HG03469 (cell line): ENCODE results near the gene LMNB1.
"Not testable (repeated sequence)": the region's sequence is repeated elsewhere in the genome, so short reads cannot be mapped to it uniquely, and the experiment has no call there.

Source experiments
- ATAC-seq: cut with Tn5 transposase; IDR thresholded peaks from one replicate; pipeline ENCODE4 v1.9.1; 2021; ENCODE audit warnings: mild to moderate bottlenecking, moderate library complexity, moderate number of reproducible peaks; ENCODE audit not compliant: unreplicated experiment

LMNB1 gene

DNA sequence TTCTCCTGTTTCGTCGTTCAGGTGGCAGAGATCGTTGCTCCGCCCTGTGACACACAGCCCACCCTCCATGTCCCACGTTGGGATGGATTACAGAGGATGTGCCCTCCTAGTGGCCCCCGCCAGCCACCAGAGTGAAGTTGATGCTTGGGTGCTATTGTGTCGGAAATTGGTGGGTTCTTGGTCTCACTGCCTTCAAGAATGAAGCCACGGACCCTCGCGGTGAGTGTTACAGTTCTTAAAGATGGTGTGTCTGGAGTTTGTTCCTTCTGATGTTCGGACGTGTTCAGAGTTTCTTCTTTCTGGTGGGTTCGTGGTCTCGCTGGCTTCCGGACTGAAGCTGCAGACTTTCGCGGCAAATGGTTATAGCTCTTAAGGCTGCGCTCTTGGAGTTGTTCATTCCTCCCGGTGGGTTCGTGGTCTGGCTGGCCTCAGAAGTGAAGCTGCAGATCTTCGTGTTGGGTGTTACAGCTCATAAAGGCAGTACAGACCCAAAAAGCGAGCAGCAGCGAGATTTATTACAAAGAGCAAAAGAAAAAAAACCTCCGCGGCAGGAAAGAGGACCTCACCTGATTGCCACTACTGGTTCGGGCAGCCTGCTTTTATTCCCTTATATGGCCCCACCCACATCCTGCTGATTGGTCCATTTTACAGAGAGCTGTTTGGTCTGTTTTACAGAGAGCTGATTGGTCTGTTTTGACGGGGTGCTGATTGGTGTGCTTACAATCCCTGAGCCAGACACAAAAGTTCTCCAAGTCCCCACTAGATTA, 76.8 kb downstream of the LMNB1 start:
- not testable (repeated sequence) for ATAC-seq

DNA sequence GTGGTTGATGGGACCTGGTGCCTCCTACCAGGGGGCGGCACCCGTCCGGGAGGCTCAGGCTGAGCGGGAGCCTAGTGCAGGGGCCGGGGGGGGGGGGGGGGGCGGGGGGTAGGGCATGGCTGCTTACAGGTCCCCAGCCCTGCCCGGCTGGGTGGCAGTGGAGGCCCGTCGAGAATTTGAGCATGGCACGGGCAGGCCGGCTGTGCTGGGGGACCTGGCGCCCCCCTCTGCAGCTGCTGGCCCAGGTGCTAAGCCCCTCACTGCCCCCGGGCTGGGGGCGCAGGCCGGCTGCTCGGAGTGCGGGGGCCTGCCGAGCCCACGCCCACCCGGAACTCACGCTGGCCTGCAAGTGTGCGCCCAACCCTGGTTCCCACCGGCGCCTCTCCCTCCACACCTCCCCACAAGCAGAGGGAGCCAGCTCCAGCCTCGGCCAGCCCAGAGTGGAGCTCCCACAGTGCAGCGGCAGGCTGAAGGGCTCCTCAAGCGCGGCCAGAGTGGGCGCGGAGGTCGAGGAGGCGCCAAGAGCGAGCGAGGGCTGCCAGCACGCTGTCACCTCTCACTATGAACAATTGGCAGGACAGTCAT, 77.7 kb downstream of the LMNB1 start:
- ATAC-seq, result no peak

DNA sequence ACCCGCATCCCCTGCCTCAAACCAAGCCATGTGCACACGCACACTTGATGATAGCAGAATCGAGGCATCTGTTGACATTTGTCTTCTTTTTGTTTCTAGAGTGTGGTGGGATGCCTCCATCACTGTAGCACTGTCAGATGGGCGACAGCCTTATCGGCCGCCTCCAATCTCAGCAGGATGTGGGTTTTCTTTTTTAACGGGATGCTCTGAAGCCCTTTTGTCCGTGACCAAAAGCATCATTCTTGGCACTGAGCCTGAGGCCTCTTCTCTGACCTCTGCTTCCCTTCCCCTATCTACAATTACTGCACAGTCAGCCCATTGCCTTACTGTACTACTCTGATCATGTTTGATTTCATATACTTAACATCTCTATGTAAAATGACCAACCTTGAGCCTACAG, 78.3 kb downstream of the LMNB1 start:
- no peak for ATAC-seq

DNA sequence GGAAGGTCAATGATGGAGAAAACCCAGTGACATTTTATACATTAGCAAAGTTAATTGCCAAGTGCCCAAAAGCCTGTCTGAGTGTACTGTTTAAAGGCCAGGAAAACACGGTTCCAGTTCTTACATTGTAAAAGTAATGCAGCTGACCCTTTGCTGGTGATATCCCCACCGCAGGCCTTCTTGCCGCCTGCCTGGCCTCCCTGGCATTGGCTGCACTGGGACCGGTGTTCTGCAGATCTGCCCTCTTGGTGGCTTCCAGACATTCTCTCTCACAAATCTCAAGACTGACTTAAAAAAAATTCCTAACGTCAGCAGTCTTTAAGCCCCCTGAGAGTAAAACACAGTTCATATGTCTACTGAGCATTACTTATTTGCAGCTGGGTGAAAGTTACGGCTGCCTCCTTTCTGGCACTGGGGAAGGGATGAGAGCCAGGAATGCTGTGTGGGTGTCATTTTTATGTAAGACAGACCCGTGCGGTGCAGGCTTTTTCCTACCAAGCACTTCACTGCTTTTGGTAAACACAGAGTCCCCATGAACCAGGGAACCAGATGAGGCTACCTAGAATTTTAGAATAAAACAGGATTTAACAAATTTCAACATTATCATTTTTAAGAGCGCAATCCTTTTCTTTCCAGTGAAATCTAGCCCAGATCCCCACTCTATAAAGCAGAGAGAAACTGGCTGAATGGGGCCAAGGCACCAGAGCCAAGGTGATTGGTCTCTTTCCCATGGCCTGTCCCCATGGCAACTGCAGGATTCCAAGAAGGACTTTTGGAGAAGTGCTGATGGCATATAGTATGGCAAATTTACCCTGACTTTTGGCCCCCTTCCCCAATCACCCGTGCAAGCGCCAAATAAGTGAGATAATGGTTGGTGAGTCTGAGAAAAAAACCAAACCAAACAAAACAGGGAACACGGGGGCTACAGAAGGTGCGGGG, 80.8 kb downstream of the LMNB1 start:
- no peak for ATAC-seq

DNA sequence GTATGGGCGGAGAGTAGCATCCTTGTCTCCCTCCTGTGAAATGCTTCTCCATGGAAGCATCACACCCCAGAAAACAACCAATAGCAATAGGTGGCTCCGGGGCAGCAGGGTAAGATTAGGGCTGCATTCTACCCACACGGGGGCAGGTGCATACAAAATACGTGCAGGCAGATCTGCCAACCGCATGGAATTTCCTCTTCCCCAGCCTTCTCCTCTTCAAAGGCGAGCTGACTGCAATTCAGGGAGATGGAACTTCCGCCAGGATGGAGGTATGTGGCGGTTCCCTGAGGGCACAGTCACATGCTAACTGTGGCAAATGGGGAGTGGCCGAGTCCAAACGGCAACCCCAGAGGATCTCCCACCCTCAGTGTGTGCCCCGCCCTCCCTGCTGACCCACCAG, 81.5 kb downstream of the LMNB1 start:
- no peak for ATAC-seq

DNA sequence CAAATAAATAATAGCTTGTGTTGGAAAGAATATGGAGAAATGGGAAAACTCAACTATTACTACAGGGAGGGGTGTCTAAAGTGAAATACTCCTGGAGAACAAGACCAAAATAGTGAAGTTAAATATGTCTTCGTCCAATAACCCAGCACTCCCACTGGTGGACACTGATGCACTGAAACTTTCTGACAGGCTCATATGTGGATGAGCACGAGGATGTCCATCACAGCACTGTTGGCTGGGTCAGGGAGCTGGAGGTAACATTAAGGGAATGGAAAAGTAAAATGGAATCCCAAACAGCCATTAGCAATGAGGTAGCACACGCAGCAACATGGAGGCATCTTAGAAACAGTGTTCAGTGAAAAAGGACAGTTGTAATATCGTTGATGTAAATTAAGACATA, 86.5 kb downstream of the LMNB1 start:
- ATAC-seq, result no peak

DNA sequence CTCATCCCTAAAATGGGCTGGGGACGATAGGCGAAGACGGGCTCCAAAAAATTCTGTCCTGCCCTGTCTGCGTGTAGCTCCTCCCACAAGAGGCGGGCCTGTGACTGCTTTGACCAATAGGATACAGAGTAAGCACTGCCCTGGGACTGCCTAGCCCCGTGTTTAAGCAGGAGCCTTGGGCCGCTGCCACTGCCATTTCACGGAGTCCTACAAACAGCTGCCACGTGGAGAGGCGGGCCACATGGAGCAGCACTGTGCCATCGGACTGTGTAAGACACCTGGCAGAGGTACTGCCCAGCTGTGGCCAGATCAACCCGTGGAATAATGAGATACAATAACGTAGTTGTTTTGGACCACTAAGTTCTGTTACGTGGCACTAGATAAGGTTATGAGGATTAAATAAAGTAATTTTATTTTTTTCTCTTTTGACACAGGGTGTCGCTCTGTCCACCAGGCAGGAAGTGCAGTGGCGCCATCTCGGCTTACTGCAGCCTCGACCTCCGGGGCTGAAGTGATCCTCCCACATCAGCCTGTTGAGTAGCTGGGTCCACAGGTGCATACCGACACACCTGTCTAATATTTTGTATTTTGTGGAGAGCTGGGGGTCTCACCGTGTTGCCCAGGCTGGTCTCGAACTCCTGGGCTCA, 87.2 kb downstream of the LMNB1 start:
- no peak for ATAC-seq

DNA sequence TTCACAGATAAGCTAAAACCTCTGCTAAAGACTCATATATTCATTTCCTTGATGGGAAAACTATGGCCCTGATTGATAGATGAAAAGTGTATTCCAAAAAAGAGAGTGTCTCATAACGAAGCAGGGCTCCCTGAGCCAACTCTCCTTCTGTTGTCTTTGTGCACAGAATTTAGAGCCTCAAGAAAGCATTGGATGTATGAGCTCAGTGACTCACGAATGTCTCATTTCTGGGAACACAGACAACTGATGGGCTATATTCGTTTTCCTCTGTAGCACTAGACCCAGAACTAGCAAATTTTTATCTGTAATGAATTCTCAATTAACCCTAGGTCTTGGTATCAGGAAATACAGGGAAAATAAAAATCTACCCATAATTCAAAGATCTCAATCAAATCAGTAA, 88.4 kb downstream of the LMNB1 start:
- ATAC-seq, result no peak

DNA sequence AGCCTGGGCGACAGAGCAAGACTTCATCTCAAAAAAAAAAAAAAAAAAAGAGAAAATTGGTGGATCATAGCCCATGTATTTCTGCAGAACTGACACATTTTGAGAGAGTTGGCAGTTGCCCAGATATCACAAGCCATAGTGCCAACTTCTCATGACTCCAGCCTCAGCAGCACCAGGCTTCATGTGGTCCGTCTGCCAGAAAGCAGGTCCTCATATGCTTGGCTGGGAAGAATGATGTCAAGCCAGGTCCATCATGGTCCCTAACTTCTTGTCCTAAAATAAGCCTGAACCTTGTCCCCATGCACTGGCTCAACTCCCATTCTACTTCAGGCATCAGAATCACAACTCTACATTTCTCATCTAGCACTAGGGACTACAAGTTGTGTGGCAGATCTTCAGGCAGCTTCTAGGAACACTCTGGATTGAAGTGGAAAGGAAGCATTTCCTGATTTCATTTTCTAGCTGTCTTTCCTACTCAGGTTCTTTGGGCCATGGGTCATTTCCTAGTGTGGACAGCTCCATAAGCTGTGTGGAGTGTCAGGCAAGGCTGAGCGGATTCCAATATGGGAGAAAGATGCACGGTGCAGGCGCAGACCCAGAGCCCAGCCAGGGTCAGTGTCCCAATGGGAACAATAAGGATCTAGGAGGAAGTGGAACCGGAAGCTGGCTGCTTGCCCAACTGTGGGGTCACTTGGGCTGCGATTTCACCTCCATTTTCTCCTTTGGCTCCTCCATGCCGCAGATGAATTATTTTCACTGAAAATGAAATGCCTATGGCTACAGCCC, 90.1 kb downstream of the LMNB1 start:
- no peak for ATAC-seq

DNA sequence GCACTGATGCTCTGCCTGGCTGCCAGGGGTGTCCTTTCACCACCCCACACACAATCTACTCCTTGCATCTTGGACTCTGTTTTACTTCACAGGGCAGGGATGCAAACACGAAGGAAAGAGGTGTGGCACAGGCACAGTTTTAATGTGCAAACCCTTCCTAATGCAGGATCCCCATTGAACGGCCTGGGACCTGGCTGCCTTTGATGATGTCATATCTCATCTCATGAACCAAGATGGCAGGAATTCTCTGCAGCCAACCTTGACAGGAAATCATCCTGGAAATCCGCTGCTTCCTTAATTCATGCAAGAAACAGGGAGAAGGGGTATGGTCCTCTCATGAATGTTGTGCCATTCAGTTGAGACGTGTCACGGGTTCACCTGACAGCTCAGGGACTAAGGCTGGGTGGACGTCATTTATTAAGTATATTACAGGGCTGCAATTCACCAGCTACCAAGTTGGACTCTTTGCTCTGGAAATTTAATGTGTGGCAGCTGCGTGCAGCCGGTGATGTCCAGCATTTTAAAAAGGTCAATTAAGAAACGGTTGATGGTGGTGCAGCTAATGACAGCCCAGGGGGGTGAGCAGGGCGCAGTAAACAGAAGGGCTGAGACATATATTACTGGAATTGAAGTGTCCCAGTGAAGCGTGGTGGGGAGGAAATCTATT, 91.5 kb downstream of the LMNB1 start:
- no peak for ATAC-seq

DNA sequence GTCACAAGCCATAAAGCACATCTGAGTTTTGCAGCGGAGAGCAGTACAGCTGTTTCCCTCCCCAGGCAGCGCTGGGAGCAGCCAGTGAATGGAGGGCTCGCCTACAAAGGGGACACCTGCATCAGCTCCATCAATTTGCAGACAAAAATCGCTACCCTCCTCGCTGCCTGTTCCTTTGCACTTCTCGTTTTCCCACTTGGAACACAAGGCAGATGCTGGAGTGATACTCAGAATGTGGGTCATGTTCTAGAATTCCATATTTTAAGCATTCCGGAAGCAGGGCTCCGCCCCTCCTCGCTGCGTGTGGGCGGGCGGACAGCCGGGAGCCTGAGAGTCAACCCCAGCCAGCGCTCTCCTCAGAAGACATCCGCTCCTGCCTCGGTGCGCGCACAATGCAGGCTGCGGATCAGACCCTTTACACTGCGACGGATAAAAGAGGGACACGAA, 92.1 kb downstream of the LMNB1 start:
- ATAC-seq, result no peak

DNA sequence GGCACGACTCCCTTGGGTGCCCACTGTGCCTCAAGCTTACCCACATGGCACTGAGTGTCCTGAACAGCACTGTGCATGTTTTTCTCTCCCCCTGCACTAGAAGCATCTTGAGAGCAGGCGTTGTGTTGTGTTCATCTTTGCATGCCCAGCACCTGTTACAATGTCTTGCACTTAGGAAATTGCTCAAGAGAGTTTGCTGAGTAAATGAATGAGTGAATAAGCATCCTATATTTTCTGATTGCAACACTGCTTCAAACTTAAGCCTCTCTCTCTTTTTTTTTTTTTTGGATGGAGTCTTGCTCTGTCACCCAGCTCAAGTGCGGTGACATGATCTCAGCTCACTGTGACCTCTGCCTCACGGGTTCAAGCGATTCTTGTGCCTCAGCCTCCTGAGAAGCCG, 94.5 kb downstream of the LMNB1 start:
- no peak for ATAC-seq

DNA sequence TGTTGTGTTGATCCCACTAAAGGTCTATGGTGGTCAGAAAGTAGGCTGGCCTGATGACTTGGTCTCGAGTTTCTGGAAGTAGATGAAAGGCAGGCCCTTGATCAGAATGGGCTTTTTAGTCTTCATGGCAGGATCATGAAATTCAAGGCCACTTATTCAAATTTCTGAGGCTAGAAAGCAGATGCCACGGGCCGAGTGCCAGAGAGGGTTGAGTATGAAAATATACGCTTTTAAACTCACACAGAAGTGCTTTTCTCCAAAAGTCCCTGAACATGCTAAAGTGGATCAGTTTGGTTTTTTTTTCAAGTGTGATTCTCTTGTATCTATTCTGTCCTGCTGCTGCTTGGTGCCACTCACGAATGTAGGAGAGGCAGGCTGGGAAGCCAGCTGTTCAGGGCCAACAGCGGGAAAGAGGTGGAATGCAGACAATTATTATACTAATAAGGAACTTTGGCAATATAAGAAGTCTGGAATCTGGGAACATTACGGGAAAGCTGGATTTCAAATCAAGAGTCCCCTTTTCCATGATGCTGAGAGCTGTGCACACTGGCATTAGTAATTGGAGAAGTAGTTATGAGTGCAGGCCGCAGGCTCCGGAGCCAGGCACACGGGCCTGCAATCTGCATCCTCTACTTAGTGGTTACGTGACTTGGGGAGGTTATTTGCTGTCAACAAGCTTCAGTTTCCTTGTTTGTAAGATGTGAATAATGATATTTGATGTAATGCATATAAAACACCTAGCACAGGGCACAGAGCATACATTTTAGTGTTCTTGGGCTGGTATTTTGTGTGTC, 95.8 kb downstream of the LMNB1 start:
- no peak for ATAC-seq

DNA sequence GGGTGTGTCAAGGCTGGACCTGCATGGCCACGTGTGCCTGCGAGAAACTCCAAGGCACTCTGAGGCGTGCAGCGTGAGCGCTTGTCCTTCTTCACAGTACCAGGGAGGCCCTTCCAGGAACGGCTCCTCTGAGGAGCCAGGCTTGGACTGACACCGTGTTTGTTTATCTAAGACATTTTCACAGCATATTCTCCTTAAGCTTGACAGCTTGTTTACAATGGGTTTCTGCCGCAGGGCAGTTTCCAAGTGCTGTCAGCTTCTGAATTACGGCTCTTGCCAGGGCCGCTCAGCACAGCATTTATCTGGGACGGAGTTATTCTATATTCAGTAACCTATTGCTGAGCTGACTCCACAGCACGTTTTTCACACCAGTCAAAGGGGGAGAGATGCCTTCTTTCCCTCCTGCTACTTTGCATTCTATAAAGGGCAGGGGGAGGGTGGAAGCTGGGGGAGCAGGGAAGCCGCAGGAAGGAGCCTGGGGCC, 98.4 kb downstream of the LMNB1 start:
- ATAC-seq, result no peak

DNA sequence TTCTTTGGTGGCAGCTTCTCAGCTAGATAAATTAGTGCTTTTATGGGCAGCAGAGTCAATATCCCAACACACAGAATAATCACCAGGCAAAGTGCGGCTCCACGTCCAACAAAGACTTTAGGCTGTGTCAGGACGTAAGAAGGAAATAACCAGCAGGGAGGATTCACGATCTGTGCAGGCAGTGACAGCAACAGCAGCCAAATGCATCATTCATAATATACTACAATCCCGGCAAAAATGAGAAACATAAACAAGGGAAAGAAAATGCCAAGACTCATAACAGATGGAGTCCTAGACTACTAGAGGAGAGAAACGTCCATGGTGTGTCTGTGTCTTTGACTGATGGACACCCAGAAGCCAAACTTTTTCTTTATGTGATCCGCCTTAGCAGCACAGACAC, 100.7 kb downstream of the LMNB1 start:
- no peak for ATAC-seq

DNA sequence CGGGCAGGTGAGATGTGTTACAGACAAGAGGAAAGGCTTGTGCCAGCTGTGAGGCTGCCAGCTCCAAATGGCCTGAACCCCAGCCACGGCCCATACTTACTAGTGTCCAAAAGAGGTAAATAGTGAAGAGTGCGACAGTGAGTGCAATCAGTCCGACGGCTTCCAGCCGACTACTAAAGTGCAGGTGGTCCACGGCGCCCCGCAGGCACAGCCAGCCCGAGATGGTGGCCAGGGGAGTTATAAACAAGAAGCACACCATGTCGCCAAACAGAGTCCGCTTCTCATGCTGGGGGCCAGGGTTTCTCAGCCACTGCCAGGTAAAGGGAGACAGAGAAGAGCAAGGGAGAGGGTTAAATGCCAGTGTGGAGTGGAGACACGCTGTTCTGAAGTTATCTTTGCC, 101.1 kb downstream of the LMNB1 start:
- ATAC-seq, result no peak

DNA sequence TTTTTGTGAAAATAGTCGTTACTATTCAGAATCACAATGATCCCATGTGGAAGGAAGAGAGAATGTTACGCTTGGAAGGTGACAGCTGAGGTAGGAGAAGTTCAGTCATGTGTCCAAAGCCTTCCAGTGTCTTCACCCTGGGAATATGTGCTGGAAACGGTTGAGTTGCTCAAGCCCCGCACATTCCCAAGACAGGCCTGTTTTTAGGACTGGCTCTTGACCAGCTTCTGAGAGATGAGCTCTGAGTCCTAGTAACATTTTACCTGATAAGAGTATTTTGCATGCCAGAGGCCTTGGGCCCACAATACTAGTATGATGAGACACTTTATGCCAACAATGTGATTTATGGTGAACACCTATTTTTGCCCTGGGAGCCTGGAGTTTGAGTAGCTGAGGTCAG, 101.7 kb downstream of the LMNB1 start:
- ATAC-seq, result no peak

DNA sequence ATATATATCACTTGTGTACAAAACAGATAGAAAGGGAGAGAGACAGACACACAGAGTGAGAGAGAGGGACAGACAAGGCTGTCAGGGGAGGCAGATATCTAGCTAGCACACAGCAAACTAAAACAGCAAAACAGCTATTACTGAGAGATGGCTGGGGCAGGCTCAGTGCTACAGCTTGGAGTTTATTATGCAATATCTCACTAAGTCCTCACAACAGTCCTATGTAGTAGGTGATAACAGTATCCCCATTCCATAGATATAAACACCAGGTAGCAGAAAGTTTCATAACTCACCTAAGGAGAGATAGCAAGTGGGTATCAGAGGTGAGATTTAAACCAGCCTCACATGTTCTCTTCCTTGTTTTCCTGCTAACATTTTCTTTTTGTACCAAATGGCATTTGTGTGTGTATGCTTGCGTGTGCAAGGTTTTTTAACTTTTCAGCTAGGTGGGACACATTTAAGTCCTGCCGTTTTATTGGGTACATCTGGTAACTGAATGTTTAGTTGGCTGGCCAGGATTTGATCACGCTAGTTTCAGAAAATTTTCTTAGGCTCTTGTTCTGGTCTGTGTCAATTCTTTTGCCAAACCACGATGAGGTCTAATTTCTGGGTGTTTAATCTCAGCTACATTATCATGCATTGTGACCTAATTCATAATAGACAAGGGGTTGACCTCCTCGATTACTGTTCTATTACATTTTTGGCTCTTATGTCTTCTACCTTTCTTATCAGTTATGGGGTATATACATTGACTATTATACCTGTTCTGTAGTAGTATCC, 105.1 kb downstream of the LMNB1 start:
- no peak for ATAC-seq
